GM19238 (cell line): ENCODE results near the gene IL11.
"Not testable (repeated sequence)": the region's sequence is repeated elsewhere in the genome, so short reads cannot be mapped to it uniquely, and the experiment has no call there.

Experiments
- DNase-seq: peaks from one replicate; pipeline ENCODE4 v3.0.0; 2011; ENCODE audit warnings: low spot score; ENCODE audit not compliant: insufficient read length

The IL11 gene

DNA sequence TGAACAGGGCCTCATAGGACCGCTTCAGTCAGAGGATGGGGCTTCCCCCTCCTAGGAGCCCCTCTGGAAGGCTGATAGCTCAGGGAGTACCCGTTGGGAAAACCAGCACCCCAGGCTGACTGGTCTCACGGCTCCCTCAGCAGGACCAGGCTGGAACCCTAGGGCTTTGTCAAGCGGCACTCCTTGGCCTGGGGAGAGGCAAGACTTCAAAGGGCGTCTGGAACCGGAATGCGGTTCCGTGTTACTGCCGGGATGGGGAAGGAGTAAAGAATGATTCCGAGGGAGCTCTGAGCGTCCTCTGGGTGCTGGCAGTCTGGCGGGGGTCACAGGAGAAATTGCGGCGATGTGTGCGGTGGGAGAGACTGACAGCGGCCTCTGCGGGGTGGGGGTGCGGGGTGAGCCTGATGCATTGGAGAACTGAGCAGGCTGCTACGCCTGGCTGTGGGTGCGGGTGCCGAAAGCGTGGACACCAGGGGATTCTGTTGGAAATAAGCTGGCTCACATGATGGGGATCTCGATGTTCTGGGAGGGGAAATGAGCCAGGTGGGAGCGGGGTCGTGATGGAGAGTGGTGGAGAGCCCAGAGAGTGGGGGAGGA, 17.6 kb downstream of the IL11 start:
- no peak for DNase-seq

DNA sequence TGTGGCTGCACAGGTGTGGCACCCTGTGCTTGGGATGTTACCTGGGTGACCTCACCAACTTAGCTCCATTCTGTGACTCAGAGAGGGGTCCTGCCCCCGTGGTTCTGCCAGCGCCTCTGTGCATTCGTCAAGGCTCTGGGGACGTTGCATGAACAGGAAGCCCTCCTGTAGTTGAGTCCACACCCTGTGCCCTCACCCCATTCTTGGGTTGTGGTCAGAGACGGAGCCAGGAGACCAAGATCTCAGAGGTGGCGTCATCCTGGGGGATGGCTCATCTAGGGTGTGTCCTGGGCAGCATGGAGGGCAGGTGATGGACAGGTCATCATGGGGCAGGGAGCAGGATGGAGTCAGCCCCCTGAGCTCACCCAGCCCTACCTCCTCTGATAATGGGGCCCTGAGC, 18.2 kb downstream of the IL11 start:
- no peak for DNase-seq

DNA sequence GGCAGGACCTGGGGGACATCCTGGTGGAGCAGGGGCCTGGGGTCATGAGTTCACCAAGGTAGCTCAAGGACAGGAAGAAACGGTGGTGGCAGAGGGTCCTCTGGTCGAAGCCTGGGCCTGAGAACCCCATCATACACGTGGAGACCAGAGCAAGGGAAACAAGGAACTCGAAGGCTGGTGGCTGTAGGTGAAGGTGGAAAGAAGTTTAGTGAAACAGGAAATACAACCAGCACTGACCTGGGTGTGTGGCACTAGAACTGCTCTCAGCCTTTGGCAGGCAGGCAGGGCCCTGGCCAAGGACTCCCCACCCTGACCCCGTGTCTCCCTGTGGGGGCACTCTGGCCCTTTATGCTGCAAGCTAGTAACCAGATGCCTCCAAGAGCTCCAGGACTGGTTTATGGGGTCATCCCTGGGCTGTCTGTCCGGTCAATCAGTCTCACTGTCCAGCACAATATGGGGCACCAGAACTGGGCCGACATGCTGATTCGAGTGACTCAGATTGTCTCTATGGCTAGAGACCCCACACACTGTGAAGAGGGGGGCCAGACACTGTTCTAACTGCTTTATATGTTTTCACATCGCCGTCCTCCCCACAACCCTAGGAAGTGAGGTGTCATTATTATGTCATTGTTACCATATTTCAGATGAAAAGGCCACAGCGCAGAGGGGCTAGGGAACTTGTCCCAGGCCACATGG, 19.5 kb downstream of the IL11 start:
- no peak for DNase-seq

DNA sequence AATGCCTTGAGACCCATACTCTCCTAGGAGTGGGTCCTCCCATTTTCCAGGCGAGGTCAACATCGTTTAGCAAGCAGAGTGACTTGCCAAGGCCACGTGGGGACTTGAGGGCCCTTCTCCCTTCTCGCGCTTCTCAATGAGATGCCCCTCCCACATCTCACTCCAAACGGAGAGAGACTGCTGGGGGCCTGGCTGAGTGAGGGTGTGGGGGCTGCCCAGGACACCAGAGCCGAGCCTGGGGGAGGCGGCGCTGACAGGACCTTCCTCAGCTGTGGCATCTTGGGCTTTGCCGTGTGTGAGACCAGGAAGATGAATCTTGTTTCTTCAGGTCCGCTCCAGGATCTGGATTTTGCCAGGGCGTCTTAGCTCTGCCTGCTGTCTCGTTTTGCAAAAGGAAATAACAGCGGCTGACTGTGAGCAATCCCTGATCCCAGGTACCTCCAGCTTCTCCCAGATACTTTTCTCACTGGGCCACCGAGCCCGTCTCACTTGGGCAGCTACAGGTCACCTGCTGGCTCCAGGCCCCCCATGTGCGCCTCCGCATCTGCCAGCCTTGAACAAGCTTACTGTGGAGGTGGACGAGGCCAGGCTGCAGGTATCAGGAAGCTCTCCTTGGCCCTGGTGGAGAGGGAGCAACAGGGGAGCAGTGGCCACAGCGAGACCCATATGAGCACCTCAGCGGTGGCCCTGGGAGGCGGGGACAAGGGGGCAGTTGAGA, 21.8 kb downstream of the IL11 start:
- DNase-seq: no peak

DNA sequence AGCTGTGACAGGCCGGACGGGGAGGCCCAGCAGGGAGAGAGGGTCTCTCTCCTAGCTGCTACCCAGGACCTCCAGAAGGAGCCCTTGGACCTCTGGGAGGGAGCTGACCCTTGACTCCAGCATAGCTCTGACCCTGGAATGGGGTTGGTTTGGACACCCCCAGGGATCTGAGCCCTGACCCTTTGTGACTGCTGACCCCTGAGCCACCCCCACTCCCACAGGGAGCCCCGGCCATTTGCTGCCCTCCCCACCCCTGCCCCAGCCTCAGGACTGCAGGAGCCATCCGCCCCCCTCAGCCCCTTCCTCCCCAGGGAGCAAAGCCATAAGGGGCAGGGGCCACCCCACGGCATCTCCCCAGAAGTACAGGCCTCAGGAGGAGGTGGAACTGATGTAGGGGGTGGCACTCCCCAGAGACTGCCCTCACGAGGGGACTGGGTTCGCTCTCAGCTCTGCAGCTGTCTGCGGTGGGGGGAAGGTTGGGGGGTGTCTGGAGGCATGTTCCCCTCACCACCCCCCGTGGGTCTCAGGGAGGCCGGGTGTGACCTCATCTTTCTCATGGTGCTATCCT, 22.7 kb downstream of the IL11 start:
- no peak for DNase-seq

DNA sequence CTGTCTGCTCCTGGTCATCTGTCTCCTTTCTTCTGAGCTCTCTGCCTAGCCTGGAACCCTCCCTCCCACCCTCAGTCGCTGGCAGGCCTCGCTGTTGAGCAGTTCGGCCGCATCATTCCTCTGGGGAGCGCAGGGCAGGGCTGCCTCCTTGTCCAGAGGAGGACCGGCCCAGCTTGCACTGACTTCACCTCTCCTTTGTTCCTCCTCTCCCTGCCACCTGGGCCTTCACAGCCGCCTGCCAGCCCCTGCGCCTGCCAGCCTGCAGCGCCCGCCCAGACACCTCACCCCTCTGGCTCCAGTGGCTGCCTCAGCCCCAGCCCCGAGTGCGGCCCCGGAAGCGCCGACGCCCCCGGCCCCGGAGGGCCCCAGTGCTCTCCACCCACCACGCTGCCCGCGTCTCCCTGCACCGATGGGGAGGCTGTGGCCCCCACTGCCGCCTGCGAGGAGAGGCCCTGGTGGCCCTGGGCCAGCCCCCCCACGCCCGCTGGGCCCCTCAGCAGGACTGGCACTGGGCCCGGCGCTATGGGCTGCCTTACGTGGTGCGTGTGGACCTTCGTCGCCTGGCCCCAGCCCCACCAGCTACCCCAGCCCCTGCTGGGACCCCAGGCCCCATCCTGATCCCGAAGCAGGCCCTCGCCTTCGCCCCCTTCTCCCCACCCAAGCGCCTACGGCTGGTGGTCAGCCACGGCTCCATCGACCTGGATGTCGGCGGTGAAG, 23.4 kb downstream of the IL11 start:
- no peak for DNase-seq

DNA sequence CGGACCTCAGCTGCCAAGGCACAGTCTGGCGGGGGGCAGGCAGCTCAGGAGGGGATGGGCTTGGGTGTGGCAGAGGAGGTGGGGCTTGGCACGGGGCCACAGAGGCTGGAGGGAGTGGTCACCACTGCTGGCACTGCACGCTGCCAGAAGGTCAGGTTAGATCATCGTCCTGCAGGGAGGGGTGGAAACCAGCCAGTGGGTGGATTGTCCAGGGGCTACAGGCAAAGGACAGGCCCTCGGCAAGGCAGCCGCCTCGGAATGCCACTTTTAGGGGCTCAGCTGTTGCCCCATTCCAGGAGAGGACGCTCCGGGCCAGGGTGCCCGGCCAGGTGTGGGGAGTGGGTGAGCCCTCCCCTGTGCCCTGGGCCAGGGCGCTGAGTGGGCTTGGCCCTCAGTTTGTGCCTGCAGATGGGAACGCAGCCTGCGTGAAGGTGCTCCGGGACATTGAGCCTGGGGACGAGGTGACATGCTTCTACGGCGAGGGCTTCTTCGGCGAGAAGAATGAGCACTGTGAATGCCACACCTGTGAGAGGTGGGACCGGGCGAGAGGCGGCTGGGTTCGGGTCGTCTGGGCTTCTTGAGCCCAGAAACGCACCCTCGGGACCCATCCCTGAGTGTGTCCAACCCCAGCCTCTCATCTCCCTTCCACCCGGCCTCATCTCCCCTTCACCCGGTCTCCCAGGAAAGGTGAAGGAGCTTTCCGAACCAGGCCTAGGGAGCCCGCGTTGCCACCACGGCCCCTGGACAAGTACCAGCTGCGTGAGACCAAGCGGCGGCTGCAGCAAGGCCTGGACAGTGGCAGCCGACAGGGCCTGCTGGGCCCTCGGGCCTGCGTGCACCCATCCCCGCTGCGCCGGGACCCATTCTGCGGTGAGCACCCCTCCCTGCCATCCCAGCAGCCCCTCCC, 24.2 kb downstream of the IL11 start:
- no peak for DNase-seq

DNA sequence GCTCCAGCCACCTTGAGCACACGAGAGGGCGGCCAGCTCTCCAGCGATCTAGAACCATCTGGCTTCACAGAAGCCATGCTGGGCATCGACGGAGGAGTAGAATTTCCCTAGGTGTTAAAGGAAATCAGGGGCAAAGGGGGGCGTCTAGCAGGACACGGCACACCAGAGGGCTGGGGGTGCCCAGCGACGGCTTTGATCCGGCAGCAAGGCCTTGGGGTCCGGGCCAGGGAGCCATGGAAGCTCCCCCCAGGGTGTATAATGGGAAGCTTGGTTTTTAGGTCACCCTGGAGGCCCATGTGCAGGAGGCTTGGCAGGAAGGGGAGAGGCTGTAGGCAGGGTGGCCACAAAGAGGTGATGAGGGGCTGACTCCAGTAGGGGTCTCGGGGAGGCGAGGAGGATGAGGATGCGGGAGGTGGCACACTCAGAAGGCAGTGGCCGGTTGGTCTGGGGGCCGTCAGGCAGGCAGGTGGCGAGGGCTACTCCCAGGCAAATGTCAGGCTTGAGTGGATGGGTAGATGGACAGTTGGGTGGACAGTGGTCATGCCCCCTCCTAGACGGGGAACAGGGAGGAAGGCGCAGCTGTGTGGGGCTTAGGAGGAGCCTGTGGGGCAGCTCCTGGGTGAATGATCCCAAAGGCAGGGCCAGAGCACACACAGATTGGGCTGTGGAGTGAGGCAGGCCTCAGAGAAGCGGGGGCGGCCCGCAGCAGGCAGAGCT, 25.0 kb downstream of the IL11 start:
- DNase-seq: no peak

DNA sequence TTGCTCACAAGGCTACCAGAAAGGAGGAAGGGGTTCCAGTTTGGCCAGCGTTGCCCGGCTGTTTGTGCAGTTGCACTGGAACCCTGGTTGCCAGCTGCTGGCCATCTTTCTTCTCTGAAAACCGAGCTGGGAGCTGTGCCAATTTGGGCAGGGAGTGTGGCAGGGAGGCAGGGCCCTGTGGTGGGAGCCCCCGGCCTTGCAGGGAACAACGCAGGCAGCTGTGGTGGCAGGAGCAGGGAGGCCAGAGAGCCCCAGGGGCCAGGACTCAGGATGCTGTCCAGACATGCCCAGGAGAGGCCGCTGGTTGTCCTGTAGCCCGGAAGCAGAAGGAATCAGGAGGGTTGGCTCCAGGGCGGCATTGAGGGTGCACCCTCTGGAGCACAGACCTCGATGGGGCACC, 25.8 kb downstream of the IL11 start:
- DNase-seq: no peak

DNA sequence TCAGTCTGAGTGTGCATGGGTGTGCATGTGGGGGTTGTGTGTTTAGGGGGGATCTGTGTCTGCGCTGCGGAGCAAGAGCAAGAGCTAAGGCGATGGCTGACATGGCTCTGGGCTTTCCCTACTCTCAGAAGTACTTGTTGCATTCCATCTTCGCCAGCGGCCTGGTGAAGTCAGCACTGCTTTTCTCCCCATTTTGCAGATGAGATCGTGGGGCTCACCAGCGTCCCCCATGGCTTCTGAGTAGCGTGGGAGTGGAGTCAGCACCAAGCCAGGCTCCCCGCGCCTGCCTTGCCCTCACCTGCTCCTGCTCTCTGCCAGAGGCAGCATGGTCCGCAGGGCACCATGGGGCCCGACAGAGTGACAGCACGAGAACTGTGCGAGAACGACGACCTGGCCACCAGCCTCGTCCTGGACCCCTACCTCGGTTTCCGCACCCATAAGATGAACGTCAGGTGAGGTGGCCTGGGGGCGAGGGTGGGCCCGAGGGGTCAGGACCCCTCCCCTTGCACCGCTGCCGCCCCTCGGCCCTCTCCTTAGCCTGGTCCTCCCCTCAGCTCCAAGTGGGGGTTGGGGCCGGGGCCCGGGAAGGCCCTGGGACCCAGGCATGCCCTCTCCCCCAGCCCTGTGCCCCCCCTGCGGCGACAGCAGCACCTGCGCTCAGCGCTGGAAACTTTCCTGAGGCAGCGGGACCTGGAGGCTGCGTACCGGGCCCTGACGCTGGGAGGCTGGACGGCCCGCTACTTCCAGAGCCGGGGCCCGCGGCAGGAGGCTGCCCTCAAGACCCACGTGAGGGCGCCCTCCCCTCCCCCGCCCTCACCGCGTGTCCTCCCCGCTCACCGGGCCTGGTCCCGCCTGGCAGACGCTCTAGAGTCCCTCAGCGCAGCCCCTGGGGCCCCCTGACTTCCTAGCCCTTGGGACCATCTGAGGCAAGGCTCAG, 28.4 kb downstream of the IL11 start:
- no peak for DNase-seq

DNA sequence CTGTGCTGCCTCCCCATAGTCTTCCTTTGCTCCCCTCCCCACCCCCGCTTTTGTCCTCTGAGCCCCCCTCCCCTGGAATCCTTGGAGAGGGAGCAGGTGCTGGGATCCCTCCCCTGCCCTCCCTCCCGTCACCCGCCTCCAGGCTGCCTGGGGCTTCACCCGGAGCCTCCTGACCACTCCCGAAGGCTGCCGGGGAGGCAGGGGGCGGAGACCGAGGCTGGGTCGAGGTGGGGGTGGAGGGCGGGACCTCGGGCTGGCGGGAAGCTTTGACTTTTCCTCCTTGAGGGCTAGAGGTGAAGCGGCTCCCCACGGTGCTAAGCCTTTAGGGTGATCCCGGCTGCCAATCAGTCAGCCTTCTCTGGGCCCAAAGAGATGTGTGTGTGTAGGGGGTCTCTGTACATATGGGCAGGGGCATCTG, 29.1 kb downstream of the IL11 start:
- DNase-seq: peak; percentile 92

DNA sequence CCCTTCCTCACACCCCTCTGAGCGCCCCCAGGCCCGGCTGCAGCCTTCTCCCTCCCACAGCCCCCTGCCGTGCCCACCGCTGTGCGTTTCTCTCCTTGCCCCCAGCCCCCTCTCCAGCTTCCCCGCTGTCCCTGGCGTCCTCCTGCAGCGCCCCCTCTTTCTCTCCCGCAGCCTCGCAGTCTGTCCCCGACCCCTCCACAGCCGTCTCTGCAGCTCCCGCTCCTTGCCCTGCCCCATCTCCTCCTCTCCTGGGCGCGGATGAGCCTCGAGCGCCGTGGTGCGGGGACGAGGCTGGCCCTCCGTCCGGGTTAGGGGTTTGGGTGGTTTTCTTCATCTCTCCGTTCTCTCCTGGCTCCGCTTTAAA, 29.5 kb downstream of the IL11 start:
- DNase-seq: no peak

DNA sequence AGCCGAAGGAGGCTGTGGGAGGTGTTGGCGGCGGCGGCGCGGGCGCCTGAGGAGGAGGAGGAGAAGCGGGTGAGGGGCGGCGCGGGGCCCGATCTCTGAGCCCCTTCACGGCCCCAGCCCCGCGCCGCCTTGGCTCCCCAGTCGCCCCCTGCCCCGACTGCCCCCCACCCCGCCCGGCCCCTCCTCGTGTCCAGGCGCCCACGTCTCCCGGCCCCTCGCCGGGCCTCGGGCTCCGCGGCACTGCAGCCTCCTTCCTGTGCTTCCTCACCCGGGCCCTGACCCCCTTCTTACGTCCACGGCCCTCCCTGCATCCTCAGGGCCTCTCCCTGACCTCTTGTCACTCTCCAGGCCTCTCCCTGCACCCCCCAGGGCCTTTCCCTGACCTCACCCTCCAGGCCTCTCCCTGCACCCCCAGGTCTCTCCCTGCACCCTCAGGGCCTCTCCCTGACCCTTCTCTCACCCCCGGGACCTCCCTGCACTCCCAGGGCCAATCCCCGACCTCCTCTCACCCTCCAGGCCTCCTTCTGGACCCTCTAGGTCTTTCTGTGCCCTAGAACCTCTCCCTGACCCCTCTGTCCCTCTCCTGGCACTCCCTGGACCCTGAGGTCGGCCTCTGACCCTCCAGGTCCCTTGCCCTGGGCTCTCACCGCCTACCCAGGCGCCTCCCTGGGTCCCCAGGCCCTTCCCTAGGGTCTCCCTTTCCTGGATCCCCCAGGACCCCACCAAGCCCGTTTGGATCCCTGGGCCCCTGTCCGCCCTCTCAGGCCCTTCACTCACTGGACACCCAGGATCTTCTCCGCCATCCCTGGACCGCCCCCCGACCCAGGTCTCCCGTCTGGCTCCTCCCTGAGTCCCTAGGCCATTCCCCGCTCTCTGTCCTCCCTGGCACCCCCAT, 30.1 kb downstream of the IL11 start:
- DNase-seq: no peak

DNA sequence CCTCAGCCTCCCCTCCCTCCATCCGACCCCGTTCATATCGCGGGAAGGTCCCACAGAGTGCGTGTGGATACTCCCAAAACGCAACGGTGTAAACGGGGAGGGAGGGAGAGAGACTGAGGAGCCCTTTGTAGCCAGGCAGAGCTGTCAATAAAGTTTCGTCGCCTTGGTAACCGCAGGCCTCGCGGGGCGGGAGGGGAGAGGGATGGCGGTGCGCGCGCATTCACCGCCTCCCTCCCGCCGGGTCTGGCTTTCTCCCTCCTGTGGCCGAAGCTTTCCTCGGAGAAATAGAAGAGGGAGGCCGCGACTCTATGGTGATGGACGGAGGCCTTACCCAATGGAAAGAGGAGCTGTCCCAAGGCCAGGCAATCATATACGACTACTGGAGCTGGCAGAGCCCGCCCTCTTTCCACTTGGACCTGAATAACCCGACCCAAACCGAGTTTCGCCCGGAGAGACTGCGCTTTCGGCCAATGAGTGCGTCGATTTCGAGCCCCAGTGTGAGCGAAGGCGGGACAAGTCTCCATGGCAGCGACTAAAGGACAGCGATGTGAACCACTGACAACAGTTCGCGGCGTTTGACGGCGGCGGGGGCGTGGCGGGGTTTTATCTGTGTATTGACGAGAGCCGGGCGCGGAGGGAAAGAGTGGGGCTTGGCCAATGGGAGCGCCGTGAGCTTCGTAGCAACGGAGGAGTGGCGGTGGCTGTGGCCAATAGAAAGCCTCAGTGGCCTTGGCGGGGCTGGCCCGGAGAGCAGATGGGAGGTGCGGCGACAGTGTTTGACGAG, 31.0 kb downstream of the IL11 start, which contains the start of gene KMT5C:
Gene KMT5C, plus strand, starts transcription at position 772 of the 784 bp plus-strand sequence. CDS start 2,061 bp downstream, outside the sequence.
- peak; percentile 99 for DNase-seq

DNA sequence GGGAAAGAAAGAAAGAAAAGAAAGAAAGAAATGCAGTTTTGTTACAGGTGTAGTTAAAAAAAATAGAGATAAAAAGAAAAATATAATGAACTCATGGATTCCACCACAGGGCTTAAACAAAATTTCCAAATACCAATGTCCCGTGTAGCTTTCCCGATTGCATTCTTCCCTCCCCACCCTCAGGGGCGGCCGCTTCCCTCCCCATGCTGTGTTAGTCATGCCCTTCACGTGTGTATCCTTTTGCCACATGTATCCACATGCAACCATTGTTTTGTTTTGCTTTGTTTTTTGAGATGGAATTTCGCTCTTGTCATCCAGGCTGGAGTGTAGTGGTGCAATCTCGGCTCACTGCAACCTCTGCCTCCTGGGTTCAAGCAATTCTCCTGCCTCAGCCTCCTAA, 34.2 kb downstream of the IL11 start:
- DNase-seq: no peak

DNA sequence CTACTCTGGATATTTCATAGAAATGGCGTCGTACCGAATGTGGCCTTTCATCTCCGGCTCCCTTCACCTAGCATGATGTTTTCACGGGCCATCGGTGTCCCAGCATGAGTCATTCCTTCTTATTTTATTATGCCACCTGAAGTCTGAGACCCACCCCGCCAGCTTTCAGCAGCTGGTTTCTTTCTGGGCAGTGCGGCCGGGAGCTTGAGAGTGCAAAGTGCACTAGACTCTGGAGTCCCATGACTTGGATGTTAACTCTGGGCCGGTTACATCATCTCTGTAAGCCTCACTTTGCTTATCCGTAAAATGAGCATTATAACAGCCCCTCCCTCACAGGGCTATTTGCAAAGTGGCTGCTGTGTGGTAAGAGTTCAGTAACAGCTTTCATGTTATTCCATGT, 36.4 kb downstream of the IL11 start:
- DNase-seq: no peak

DNA sequence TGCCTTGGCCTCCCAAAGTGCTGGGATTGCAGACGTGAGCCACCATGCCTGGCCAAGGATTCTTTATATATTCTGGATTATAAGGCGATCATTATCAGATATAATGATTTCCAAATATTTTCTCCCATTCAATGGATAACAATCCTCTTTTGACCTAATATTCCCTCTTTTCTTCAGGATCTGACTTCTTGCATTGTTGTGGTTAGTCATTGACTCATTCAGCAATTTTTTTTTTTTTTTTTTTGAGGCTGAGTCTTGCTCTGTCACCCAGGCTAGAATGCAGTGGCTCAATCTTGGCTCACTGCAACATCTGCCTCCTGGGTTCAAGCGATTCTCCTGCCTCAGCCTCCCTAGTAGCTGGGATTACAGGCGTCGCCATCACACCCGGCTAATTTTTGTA, 40.5 kb downstream of the IL11 start:
- not testable (repeated sequence) for DNase-seq
